Myocyte (in vitro differentiated cells): Measurements from ENCODE around the gene ATP2C2. TPM values are rescaled to one million over a fixed set of nuclear protein-coding genes. Genes with fewer than 3 reads are reported as not detected.
"Not testable (repeated sequence)": the region's sequence is repeated elsewhere in the genome, so short reads cannot be mapped to it uniquely, and the experiment has no call there.

Source experiments
- DNase-seq: peaks from one replicate; pipeline ENCODE4 v3.0.0-alpha.2; 2012; ENCODE audit warnings: low read depth
- total RNA-seq: library from RNA; depleted of rRNA; stranded (reverse); fragments of >200 nt; gene quantifications from 2 replicates; pipeline ENCODE4 v1.2.3, GENCODE V29; 2014

The ATP2C2 gene
- total RNA-seq, 1 donor from 2014 or later = not detected

GRCh38 chr16:84339766-84340165 is 28.6 kb upstream of the ATP2C2 start:
- DNase-seq = no peak

- DNase-seq = no peak
These were observed 27.9 kb upstream of the ATP2C2 start for GRCh38 chr16:84340325-84341040.

GRCh38 chr16:84341528-84342295 is 26.6 kb upstream of the ATP2C2 start:
- no peak for DNase-seq

DNA sequence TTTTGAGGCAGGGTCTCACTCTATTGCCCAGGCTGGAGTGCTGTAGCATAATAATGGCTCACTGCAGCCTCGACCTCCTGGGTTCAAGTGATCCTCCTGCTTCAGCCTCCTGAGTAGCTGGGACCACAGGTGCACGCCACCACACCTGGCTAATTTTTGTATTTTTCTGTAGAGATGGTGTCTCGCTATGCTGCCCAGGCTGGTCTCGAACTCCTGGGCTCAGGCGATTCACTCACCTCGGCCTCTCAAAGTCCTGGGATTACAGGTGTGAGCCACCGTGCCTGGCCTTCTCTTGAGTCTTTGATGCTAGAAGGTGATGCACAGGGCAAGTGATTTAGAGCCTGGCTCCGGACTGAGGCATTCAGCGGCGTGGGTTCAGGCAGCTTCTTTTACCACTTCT is 24.5 kb upstream of the ATP2C2 start:
- DNase-seq = not testable (repeated sequence)

- DNase-seq = no peak
These were observed 23.6 kb upstream of the ATP2C2 start for GRCh38 chr16:84344781-84345180.

GRCh38 chr16:84347161-84347560 is 21.2 kb upstream of the ATP2C2 start:
- no peak for DNase-seq

DNA sequence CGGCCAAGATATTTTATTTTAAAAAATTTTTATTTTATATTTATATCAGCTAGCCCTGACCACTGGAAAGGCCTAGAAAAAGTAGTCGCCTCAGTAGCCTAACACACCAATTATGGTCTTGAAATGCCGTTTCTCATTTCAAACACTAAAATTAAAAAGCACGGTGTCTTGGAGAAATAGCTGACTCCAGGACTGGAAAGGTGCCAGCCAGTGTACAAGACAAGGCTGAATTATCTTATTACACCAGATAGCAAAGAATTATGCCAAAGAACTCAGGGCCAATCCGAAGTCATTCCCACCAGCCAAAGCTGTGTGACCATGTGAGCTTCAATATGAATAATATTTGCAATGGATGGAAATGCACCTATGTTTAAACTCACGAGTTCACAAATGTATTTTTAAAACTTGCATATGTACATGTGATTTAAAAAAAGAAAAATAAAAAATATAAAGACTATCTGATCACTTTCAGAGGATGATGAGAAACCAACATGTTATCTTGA is 19.9 kb upstream of the ATP2C2 start:
- DNase-seq = no peak

GRCh38 chr16:84349862-84350684 is 18.3 kb upstream of the ATP2C2 start:
- no peak for DNase-seq

DNA sequence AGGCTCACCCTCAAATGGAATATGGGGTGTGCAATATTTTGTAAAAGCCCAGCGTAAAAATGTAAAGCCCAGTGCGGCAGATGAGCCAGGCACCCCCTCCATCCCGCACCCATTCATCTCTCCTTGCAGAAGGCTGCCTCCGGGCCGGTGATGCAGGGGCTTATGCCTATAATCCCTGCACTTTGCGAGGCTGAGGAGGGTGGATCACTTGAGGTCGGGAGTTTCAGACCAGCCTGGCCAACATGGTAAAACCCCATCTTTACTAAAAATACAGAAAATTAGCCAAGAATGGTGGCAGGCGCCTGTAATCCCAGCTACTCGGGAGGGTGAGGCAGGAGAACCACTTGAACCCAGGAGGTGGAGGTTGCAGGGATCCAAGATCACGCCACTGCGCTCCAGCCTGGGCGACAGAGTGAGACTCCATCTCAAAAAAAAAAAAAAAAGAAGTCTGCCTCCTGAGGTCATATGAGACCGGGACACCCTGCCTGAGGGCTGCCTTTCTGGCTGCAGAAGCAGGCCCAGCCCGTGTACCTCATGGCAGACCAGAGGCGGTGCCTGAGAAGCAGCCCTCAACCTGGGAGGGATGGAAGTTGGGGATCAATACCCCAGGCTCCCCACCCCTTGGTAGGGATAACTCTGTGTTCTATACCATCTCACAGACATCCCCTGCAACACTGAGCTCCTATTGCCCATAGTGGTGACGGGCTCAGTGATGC is 17.5 kb upstream of the ATP2C2 start:
- DNase-seq = no peak

GRCh38 chr16:84351630-84352029 is 16.7 kb upstream of the ATP2C2 start:
- DNase-seq = no peak

- DNase-seq = no peak
These were observed 14.0 kb upstream of the ATP2C2 start for GRCh38 chr16:84354306-84354705.

DNA sequence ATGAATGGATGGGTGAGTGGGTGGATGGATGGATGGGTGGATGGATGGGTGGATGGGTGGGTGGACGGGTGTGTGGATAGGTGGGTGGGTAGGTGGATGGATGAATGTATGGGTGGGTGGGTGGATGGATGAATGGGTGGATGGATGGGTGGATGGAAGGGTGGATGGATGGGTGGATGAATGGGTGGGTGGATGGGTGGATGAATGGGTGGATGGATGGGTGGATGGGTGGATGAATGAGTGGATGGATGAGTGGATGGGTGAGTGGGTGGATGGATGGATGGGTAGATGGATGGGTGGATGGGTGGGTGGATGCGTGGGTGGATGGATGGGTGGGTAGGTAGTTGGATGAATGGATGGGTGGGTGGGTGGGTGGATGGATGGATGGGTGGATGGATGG is 13.2 kb upstream of the ATP2C2 start:
- DNase-seq = no peak

- DNase-seq = no peak
These were observed 12.2 kb upstream of the ATP2C2 start for GRCh38 chr16:84356176-84356575.

GRCh38 chr16:84356591-84357116 is 11.7 kb upstream of the ATP2C2 start:
- peak; percentile 36 for DNase-seq

GRCh38 chr16:84357191-84357651 is 11.1 kb upstream of the ATP2C2 start:
- no peak for DNase-seq

GRCh38 chr16:84358601-84359295 is 9.6 kb upstream of the ATP2C2 start:
- DNase-seq = no peak

- no peak for DNase-seq
These were observed 9.0 kb upstream of the ATP2C2 start for GRCh38 chr16:84359326-84359725.

DNA sequence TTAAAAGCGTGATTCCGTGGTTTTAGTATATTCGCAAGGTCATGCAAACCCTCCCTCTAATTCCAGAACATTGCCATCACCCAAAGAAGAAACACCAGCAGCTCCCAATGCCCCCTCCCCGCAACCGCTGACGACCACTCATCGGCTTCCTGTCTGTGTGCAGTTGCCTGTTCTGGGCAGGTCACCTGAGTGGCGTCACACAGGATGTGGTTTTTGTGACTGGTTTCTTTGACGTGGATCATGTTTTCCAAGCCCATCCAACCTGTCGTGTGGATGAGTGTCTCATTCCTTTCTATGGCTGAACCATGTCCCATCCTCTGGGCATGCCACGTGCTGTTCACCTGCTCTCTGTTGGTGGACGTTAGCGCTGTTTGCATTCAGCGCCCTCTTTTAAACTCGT is 8.2 kb upstream of the ATP2C2 start:
- no peak for DNase-seq

GRCh38 chr16:84360748-84361147 is 7.6 kb upstream of the ATP2C2 start:
- DNase-seq = no peak

DNA sequence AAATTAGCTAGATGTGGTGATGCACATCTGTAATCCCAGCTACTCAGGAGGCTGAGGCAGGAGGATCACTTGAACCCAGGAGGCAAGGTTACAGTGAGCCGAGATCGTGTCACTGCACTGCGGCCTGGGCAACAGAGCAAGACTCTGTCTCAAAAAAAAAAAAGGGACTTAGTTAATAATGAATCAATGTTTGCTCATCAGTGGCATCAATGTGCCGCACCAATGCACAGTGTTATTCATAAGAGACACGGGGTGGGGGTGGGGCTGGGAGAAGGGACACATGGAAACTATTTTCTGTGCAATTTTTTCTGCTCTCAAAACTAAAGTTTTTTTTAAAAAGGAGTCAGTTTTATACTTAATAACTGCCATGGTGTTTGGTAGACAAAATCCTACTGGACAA is 6.8 kb upstream of the ATP2C2 start:
- no peak for DNase-seq
